Kidney epithelial cell (primary cell): ENCODE measurements around the gene HSF2BP. TPM values are rescaled to one million over a fixed set of nuclear protein-coding genes. Genes with fewer than 3 reads are reported as not detected.
A peak's percentile ranks its signal among the peaks of the same experiment; 100 is the strongest.

ENCODE experiments used
- DNase-seq: peaks from one replicate; pipeline ENCODE4 v3.0.0-alpha.2; 2010; ENCODE audit warnings: low read depth
- H3K27me3 ChIP-seq: 2 replicates; pipeline ENCODE4 v1.6.0; 2011; ENCODE audit warnings: low read length; ENCODE audit not compliant: control insufficient read depth, insufficient read depth
- H3K36me3 ChIP-seq: 2 replicates; pipeline ENCODE4 v1.5.1; 2011; ENCODE audit warnings: low read length; ENCODE audit not compliant: control insufficient read depth, insufficient read depth
- H3K4me3 ChIP-seq: 2 replicates; pipeline ENCODE4 v1.5.1; 2011; ENCODE audit warnings: low read depth, mild to moderate bottlenecking, control low read depth, low read length
- CTCF ChIP-seq: IDR thresholded peaks from 2 replicates; pipeline ENCODE4 v1.5.1; 2011; ENCODE audit warnings: mild to moderate bottlenecking, moderate library complexity, low read length, control low read depth, inconsistent platforms; ENCODE audit not compliant: insufficient read depth, poor library complexity, severe bottlenecking
- total RNA-seq: library from RNA; depleted of rRNA; stranded (reverse); fragments of >200 nt; gene quantifications from 2 replicates; pipeline ENCODE4 v1.2.3, GENCODE V29; 2015

The HSF2BP gene
- total RNA-seq, 1 donor from 2014 or later: 3.5 TPM

- TF ChIP-seq CTCF: no peak
- DNase-seq: no peak
- H3K36me3 ChIP-seq: no peaks in the 10 kb centered on the region
- no peaks in the 10 kb centered on the region for H3K27me3 ChIP-seq
- no peak overlapping the region for H3K4me3 ChIP-seq
Observed at GRCh38 chr21:43614839-43615238, 44.4 kb downstream of the HSF2BP start.

GRCh38 chr21:43613755-43614638 lies 45.3 kb downstream of the HSF2BP start:
- DNase-seq: no peak
- TF ChIP-seq CTCF: no peak
- H3K4me3 ChIP-seq: no peak overlapping the region
- H3K27me3 ChIP-seq: no peaks in the 10 kb centered on the region
- H3K36me3 ChIP-seq: no peaks in the 10 kb centered on the region

GRCh38 chr21:43611598-43612369 lies 47.5 kb downstream of the HSF2BP start:
- no peaks in the 10 kb centered on the region for H3K36me3 ChIP-seq
- H3K27me3 ChIP-seq: no peaks in the 10 kb centered on the region
- H3K4me3 ChIP-seq: no peak overlapping the region
- TF ChIP-seq CTCF: peak; percentile 87
- no peak for DNase-seq

GRCh38 chr21:43609501-43610340 lies 49.6 kb downstream of the HSF2BP start:
- TF ChIP-seq CTCF: no peak
- Histone ChIP-seq H3K4me3 (no peak overlapping the region), H3K36me3 (no peaks in the 10 kb centered on the region), H3K27me3 (no peaks in the 10 kb centered on the region)
- DNase-seq: peak; percentile 63

GRCh38 chr21:43608664-43609063 lies 50.6 kb downstream of the HSF2BP start:
- no peak for DNase-seq
- no peak for TF ChIP-seq CTCF
- Histone ChIP-seq H3K4me3 (no peak overlapping the region), H3K27me3 (no peaks in the 10 kb centered on the region), H3K36me3 (no peaks in the 10 kb centered on the region)
